SK-N-MC (cell line): Measurements from ENCODE around the gene SLC6A3.
"Not testable (repeated sequence)": the region's sequence is repeated elsewhere in the genome, so short reads cannot be mapped to it uniquely, and the experiment has no call there.

ENCODE experiments used
- FOXP2 ChIP-seq: optimal IDR thresholded peaks from 2 replicates; pipeline ENCODE3; 2011; ENCODE audit warnings: mild to moderate bottlenecking, moderate library complexity; ENCODE audit not compliant: insufficient read depth; ENCODE audit errors: extremely low read length, control extremely low read depth
- POLR2AphosphoS5 ChIP-seq: IDR thresholded peaks from 2 replicates; pipeline ENCODE4 v1.6.1; 2012; ENCODE audit warnings: mild to moderate bottlenecking, low read depth, low read length, borderline replicate concordance

DNA sequence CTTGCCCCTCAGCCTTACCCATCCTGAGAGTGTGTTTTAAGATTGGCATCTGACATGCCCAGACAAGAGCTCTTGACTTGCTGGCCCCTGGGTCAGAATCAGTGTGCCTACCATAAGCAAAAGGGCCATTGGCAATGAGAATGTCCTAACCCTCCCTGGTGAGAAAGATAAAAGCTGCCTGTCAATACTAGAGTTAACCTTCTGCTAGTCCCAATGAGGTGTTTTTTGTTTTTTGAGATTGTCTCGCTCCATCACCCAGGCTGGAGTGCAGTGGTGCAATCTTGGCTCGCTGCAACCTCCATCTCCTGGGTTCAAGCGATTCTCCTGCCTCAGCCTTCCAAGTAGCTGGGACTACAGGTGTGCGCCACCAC lies 73.3 kb downstream of the SLC6A3 start:
- not testable (repeated sequence) for TF ChIP-seq FOXP2, POLR2AphosphoS5
